SIG-M5 treated with dmso at 0.1 percent for 504 hours (cell line): Measurements from ENCODE around the gene DUSP1.

Source experiments
- DNase-seq: peaks from one replicate; lab custom pipeline; 2025; ENCODE audit not compliant: unreplicated experiment; lab: John Stamatoyannopoulos, UW

The DUSP1 gene

DNA sequence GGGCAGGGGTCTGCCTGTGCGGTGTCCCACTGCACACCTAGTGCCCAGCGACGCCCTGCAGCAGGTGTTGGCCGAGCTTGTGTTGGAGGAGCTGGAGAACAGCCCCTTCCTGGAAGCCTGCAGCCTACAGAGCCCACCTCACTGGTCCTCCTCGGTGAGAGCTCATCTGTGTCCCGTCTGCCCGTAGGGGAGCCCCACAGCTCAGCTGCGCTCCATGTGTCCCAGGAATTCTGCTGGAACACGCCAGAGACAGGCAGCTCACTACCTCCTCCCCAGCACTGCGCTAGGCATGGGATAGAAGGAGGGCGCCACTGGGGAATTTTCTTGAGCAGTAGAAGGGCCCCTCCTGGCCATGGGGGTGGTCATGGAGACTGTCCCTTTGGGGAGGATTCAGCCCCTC, 44.0 kb downstream of the DUSP1 start:
- no peak for DNase-seq

DNA sequence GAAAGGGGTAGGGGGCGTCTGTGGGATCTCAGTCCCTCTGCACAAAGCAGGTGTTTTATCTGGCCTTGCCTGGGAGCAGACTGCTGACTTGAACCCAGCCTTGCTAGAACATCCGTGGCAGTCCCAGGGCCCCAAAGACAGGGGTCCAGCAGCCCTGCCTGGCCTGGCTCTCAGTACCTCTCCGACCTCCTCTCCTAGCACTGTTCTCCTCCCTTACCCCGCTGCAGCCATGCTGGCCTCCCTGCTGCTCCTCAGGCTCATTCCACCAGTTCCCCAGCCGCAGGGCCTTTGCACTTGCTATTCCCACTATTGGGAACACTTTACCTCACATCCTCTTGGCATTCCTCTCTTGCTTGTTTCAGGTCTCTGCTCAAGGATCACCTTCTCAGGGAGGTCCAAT, 45.2 kb downstream of the DUSP1 start:
- no peak for DNase-seq

DNA sequence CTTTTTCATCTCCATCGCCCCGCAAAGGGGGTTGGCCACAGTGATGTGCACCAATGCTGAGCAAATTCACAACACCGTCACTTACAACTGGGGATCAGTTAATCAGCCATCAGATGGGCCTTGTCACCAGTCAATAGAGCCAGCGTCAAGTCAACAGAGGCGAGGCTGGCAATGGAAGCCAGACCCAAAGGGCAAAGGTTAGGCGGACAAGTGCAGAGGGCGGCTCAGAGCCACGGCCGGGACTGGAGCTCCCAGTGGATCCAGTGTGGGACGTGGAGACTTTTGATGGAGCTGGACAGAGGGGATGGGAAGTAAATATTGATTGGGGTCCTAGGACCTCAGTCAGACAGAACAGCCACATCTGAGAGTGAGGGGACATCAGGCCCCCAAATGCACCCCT, 45.7 kb downstream of the DUSP1 start:
- no peak for DNase-seq

DNA sequence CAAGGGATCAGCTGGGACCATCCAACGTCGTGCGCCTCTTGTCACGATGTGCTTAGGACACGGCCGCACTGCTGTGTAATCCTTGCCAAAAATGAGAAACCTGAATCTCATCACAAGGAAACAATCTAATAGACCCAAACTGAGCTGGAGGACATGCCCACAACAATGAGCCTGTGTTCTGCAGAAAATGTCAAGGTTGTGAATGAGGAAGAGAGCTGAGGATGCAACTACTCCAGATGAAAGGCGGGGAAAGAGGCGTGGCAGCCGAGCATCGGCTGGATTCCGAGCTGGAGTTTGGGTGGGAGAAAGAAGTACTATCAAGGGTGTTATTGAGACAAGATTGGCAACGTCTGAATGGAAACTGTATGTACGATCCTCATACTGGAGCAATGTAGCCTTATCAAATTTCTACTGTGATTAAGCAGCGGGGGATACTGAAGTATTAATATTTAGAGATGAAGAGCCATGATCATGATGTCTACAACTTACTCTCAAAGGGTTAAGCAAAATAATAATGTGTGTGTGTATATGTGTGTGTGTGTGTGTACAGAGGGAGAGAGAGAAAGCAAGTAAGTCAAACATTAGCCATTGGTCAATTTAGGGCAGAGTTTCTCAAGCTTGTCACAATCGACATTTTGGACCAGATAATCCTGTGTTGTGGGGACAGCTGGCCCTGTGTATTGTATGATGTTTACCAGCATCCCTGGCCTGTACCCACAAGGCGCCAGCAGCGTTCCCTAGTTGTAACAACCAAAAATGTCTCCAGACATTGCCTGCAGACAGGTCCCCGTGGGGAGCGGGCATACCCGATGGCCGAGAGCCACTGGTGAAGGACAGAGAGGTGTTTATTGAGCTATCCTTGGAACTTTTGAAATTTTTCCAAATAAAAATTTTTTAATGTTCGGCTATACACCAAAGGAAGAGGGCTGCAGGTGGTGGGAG, 46.5 kb downstream of the DUSP1 start:
- no peak for DNase-seq

DNA sequence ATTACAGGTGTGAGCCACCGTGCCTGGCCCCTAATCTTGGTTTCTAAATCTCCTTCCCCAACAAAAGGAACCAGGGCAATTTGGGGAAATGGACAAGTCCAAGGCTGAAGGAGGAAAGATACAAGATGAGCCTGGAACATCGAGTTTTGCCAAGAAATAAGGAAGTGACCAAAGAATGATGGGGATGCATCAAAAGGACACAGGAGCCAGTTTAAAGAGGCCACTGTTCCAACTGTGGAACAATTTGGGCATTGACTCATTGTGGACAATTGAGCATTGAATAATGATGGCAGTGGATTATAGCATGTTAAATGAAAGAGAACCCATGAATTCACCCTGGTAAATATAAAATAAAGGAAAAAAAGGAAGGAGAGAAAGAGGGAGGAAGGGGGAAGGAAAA, 47.5 kb downstream of the DUSP1 start:
- no peak for DNase-seq

DNA sequence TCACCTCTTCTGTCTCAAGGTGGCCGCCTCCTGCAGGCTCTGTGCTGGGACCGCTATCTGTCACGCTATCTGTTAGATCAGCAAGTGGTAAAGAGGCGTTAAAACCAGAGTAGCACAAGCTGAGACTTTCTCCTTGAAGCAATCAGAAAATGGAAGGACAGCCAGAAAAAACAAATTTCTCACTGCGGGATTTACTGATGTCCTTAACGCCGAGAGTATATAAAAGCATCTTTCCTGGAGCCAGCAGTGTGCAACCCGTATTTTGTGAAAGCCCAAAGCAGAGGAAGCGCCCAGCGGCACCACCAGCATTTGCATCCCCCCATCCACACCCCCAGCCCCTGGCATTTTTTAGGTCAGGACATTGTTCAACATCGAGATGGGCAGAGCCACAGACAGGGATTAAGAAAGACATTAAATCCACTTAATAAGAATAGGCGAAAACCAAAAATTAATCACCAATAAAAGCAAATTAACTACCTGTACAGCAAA, 48.6 kb downstream of the DUSP1 start:
- no peak for DNase-seq

DNA sequence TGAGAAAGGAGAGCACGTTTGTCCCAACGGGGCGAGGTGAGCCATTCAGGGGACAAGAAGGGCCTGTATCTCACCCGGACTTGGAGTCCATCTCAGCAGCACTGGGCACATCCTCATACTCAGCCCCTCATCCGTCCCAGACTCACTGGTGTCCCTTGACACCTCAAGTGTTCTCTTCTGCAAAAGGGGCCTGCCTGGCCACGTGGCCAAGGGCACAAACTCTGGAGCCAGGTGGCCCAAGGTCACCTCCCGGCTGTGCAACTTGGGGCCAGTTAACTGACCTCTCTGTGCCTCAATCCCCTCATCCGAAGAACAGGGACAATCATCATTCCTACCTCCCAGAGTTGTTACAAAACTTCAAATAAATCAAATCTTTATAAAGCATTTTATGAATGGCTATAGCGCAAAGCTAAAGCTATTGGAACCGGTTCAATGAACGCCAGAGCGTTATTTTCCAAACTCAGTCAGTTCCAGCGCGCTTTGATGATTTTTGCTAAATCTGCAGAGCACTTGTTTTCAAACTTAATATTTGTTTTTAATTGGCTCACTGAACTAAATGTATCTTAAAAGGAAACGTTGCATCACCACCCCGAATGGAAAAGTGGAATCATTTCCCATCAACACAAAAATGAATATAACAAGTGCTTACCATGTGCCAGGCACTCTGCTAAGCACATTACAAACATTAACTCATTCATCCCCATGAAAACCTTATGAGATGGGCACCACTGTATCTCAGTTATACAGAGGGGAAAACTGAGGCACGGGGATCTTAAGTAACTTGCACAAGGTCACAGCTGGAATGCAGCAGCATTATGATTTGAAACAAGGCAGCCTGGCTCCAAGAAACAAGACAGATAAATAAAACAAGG, 49.3 kb downstream of the DUSP1 start:
- DNase-seq: no peak

DNA sequence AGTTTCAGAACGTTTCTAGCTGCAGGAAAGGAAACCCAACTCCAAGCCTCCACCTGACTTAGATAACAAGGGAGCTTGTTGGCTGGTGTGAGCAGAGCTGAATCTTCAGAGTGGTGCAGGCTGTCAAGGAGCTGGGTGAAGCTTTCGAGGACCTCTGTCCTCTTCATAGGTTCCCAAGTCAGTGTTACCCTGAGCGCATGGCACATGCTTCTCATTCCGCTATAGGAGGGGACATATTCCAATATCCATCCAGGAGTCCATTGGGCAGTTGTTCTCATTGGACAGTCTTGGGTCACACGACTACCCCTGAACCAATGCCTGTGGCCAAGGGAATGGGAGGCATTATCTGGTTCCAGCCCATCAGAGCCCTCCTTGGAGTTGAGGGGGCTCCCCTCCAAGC, 50.3 kb downstream of the DUSP1 start:
- no peak for DNase-seq

DNA sequence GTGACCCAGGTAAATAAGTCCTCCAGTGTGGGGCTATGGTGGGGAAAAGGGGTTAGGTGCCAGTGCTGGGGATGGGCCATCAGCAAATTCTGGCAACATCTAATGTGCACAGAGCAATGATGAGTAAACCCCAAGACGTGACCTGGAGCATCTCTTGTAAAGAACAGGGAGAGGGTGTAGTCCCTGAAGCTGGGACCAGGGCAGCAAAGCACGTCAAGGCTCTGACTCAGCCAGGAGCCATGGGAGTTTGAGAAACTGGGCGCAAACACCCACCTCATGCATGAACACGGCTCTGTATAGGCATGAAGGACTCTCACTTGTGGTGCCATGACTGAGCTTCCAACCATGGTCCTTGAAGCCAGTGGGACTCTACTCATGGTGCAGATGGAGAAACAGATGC, 51.8 kb downstream of the DUSP1 start:
- DNase-seq: no peak

DNA sequence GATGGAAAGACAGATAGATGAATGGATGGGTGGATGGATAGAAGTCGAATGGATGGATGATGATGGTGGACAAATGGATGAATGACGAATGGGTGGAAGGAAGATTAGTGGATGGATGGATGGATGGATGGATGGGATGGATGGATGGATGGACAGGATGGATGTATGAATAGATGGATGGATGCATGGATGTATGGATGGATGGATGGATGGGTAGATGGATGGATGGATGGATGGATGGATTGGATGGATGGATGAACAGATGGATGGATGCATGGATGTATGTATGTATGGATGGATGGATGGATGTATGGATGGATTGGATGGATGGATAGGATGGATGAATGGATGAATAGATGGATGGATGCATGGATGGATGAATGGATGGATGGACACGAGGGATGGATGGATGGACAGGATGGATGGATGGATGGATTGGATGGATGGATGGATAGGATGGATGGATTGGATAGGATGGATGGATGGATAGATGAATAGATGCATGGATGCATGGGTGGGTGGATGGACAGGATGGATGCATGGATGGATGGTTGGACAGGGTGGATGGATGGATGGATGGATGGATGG, 52.4 kb downstream of the DUSP1 start:
- no peak for DNase-seq
